ENCODE results near the gene PIGP.
"Not testable (repeated sequence)": the region's sequence is repeated elsewhere in the genome, so short reads cannot be mapped to it uniquely, and the experiment has no call there.

The PIGP gene

DNA sequence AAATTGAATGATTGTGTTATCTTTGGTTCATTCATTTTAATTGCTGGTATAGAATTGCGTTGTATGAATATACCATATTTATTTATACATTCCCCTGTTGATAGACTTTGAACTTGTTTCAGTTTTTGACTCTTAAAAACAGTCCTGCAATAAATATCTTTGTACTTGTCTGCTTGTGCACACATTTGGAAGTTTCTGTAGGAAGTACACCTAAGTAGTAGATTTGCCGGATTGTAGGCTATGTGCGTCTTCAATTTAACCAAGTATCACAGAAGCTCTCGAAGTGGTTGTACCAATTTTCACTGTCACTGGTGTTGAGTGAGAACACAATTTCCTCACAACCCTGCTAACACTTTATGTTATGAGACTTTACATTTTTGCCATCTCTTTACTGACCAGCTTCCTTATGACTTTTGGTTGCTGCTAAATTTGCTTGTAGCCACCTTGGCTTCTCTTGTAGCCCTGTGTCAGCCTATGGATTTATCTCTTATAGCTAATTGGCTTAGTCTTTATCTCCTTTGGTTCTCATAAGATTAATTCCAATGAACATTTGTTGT lies 2.4 kb upstream of the PIGP start:
- DNase-seq: no peak

DNA sequence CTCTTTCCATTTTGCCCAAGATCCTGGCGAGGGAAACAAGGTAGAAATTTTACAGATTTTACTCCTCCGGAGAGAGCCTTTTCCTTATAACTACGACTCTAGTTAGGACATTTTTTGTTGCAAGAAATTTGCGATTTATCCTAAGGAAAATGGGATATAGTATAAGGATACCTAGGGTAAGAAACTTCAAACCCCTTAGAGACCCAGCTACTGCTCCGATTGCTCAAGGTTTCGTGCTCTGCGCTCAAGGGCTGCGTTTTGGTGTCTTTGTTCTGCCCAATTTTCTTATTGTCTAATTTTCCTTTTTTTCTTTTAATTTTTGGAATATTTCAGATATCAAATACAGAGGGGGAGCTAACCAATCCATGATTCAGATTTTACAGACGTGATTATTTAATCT lies 1.7 kb upstream of the PIGP start:
- no peak for DNase-seq

- DNase-seq: no peak
Observed at GRCh38 chr21:37074197-37074510, 1.3 kb upstream of the PIGP start.

- no peak for DNase-seq
Observed at GRCh38 chr21:37073417-37074196, 736 bp upstream of the PIGP start.

DNA sequence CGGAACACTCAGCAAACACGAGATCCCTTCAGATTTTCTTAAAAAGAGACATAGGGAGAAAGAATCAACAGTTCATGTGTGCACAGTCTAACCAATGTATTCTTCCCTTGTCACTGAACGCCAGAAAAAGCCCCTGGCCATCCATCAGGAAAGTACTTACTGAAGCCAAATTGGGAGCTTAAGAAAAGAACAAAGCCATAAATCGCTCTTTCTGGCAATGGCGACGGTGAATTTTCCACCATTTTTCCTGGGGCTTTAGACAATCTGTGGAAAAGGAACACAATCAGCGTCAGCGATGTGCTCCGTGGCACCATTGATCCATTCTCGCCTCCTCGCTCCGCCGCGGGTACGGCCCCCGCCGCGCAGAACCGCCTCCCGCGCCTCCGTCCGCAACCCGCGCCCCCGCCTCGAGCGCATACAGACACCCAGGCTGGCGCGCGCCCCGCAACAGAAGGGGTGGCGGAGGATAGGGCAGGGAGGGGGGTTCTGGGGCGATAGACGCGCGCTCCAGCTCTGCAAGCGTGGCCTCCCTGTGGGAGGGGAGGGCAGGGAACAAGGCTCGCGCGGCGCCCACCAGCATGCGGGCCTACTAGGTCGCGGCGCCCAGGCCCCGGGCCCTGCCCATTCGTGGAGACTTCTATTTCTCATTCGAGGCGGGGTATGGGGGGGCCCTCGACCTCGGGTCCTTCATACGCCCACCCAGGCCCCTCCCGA lies 440 bp downstream of the PIGP start:
- DNase-seq: peak; percentile 78

DNA sequence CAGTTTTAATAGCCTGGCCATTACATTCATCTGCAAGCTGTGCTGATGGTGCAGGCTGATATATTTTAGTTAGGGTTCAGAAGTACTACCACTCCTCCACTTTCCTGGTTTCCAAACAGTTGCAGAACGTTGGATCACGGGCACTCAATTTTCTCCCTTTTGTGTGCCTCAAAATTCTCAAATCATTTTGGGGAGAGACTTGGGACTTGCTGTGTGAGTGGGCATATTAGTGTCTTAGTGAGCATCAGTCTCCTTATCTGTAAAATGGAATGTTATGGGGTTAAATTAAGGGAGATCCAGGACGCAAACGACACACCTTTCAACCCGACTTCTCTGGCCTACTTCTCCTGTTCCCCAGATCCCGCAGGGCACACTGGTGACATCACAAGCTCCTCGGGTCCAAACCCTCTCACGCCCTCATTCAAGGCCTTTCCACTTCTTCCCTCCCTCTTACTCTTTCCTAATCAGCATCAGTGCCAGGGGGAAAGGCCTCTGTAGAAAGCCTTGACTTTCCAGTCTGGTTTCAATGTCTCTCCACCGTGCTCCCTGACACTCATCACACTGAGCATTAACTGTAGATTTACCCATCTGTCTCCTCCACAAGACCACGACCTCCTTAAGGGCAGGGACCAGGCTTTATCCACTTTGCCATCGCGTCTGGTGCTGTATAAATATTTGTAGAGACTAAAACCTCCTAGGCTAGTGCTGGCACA lies 1.2 kb downstream of the PIGP start:
- DNase-seq: no peak

DNA sequence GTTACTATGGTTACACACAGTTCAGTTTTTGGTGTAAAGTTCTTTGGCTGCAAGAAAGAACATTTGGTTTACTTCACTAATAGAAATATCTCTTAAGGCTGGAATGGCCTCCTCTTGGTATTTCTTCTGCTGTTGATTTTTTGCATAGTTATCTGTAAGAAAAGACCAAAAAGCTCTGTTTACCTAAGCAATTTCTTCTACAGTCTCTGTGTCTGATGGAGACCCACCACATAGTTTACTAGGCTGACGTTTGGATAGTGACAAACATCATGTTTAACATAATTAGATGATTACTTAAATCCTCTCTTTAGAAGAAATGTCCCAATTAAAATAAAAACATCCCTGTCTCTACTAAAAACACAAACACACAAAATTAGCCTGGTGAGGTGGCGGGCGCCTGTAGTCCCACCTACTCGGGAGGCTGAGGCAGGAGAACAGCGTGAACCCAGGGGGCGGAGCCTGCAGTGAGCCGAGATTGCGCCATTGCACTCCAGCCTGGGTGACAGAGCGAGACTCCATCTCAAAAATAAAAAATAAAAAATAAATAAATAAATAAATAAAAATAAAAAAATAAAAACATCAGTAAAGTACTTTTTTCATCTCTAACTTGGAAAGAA lies 7.2 kb downstream of the PIGP start:
- DNase-seq: no peak

- DNase-seq: no peak
Observed at GRCh38 chr21:37064841-37065240, 8.0 kb downstream of the PIGP start.

GRCh38 chr21:37063433-37063832 lies 9.4 kb downstream of the PIGP start:
- no peak for DNase-seq

DNA sequence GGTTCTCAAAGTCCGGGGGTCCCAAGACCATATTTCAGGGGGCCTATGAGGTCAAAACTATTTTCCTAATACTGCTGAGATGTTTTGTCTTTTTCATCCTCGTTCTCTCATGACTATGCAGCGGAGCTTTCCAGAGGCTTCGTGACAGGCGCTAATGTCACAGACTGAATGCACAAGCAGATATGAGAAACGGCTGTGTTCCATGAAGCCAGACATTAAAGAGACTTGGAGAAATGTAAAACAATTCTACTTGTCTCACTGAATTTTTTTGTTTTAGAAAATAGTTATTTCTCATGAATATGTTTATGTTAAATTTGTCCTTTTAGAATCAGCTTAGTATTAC lies 10.3 kb downstream of the PIGP start:
- no peak for DNase-seq

GRCh38 chr21:37061926-37062592 lies 10.8 kb downstream of the PIGP start:
- DNase-seq: no peak

DNA sequence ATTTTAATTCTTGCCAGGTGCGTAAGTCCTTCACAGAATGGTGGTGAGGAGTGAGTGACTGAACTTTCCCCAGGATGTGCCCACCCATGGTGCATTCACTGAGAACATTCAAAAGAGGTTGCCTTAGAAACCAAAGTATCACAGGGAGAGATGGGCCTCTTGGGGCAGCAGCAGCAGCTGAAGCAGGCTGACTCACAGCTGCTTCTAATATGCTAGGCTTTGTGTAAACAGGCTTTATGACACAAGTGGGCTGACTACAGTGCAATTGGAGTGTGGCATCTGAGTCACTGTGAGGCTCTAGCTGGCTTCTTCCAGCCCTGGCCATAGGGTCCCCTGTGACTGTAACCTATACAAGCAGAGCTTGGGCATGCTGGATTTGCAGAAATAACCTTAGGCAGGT lies 12.6 kb downstream of the PIGP start:
- peak; percentile 98 for DNase-seq

GRCh38 chr21:37059181-37059580 lies 13.7 kb downstream of the PIGP start:
- no peak for DNase-seq

- no peak for DNase-seq
Observed at GRCh38 chr21:37058261-37058660, 14.6 kb downstream of the PIGP start.

DNA sequence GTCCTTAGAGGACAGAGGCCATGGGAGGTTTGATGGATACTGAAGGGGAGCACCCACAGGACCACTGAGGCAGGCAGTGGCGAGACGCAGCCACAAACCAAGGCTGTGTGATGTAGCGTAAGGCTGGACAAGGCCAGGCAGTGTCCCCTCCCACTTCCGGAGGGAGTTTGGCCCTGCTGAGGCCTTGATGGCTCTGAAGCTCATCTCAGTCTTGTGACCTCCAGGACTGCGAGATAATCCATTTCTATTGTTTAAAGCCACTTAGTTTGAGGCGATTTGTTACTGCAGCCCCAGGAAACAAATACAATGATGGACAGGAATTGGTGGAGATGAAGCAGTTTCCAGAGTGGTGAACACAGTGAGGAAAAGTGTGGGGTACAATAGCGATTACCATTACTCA lies 15.3 kb downstream of the PIGP start:
- DNase-seq: no peak

- no peak for DNase-seq
Observed at GRCh38 chr21:37055271-37055855, 17.5 kb downstream of the PIGP start.

DNA sequence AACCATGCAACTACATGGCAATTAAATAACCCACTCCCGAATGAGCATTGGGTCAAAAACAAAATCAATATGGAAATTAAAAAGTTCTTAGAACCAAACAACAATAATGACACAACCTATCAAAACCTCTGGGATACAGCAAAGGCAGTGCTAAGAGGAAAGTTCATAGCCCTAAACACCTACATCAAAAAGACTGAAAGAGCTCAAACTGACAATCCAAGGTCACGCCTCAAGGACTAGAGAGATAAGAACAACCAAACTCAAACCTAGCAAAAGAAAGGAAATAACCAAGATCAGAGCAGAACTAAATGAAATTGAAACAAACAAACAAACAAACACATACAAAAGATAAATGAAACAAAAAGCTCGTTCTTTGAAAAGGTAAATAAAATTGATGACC lies 23.1 kb downstream of the PIGP start:
- not testable (repeated sequence) for DNase-seq

GRCh38 chr21:37047079-37047478 lies 25.8 kb downstream of the PIGP start:
- no peak for DNase-seq

DNA sequence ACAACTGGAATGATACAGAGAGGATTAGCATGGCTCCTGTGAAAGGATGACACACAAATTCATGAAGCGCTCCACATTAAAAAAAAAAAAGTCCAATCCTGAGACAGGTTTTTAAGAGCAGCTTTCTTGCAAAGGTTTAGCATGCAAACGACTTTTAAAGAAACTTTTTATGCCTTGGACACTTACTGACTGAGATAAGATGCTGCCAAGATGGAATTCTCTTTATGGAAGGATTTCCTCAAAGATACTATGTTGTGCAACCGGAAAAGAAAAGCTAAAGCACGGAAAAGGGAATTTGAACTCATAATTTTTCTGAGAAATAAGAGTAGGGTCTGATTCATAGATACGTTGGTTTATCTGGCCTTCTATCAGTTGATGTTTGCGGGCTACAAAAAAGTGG lies 27.3 kb downstream of the PIGP start:
- DNase-seq: no peak

- no peak for DNase-seq
Observed at GRCh38 chr21:37045149-37045548, 27.7 kb downstream of the PIGP start.

DNA sequence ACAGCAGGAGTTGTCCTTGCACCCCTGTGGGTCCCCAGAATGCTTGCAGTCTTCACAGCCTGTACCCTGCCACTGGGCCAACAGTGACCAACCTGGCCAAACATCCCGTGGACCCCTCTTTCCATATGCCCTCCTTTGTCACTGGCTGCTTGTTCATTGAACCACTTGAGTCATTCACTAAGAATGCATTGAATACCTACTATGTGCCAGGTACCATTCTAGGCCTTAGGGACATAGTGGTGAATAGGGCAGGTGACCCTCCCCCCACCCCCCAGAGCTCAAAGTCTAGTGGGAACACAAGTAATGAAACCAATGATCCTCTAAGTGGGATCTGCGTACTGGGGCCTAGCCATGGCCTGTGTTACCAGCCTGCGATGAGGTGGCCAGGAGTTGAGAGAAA lies 28.2 kb downstream of the PIGP start:
- no peak for DNase-seq

DNA sequence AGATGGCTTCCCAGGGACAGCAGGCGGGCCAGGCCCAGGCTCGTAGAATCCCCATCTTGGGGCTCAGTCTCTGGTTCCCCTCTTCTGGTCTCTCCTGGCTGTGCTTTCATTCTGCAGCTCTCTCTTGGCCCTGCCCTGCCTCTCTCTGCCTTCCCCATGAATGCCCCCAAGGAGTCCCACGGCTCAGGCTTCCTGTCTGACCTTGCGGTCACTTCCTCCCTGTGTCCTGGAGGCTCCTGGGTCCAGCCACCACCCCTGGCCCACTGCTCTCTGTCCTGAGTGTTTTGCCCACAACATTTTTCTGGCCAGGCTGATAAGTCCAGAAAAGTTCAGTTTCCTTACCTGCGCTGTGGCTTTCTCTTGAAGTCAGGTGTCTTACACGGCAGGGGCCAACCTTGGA lies 29.1 kb downstream of the PIGP start:
- DNase-seq: no peak

All from NCI-H1417 treated with DMSO at 0.1 percent for 48 hours (cell line).